IMR-90 (cell line): Measurements from ENCODE around the gene HSD17B10. TPM values are rescaled to one million over a fixed set of nuclear protein-coding genes. Genes with fewer than 3 reads are reported as not detected.

Experiments
- ATAC-seq: fragments of 200-7000 bp; cut with Tn5 transposase; 2 replicates; pipeline ENCODE4 v1.9.1; 2020; ENCODE audit warnings: low read depth, mild to moderate bottlenecking, moderate library complexity
- BruUV-seq: library from RNA; stranded (reverse); fragments of 400-500 nt; replicated peaks from 2 replicates; lab custom pipeline; 2021; lab: Mats Ljungman, UMichigan
- CTCF ChIA-PET: fragments of 300-600 bp; formaldehyde crosslinking; extraction: SDS; loops from one replicate; lab custom pipeline; 2021; ENCODE audit warnings: antibody characterized with exemption; lab: Yijun Ruan, JAX
- POLR2A ChIA-PET: fragments of 300-600 bp; sonication (Branson Sonifier 250); formaldehyde crosslinking; loops from one replicate; lab custom pipeline; 2022; ENCODE audit warnings: antibody characterized with exemption; ENCODE audit not compliant: unreplicated experiment; lab: Charles Lee
- DNase-seq: peaks from one replicate; pipeline ENCODE4 v3.0.0; 2013
- H2AFZ ChIP-seq: replicated peaks from 2 replicates; pipeline ENCODE3; 2013; ENCODE audit warnings: low read length, mild to moderate bottlenecking; ENCODE audit not compliant: poor library complexity
- H2AK5ac ChIP-seq: 2 replicates; pipeline ENCODE4 v1.6.1; 2013; ENCODE audit warnings: low read depth, low read length, inconsistent platforms
- H2AK9ac ChIP-seq: replicated peaks from 2 replicates; pipeline ENCODE3; 2013; ENCODE audit warnings: mild to moderate bottlenecking, low read depth, low read length, moderate library complexity; ENCODE audit not compliant: poor library complexity
- H2BK120ac ChIP-seq: 2 replicates; pipeline ENCODE4 v1.6.1; 2013; ENCODE audit warnings: low read depth, low read length, inconsistent platforms
- H2BK15ac ChIP-seq: 3 replicates; pipeline ENCODE4 v1.6.1; 2013; ENCODE audit warnings: low read depth, low read length, inconsistent platforms
- H2BK20ac ChIP-seq: 2 replicates; pipeline ENCODE4 v1.6.1; 2013; ENCODE audit warnings: low read depth, mild to moderate bottlenecking, inconsistent platforms, low read length, moderate library complexity
- H2BK5ac ChIP-seq: 2 replicates; pipeline ENCODE4 v1.6.1; 2013; ENCODE audit warnings: mild to moderate bottlenecking, low read depth, low read length, inconsistent platforms; ENCODE audit not compliant: poor library complexity, severe bottlenecking
- H3K14ac ChIP-seq: replicated peaks from 2 replicates; pipeline ENCODE4 v1.6.1; 2013; ENCODE audit warnings: low read depth, low read length, inconsistent platforms
- H3K18ac ChIP-seq: 2 replicates; pipeline ENCODE4 v1.6.1; 2013; ENCODE audit warnings: low read depth, low read length, control low read depth
- H3K23ac ChIP-seq: 2 replicates; pipeline ENCODE4 v1.6.1; 2013; ENCODE audit warnings: low read depth, low read length, inconsistent platforms
- H3K27ac ChIP-seq: 2 replicates; pipeline ENCODE4 v1.5.1; 2013; ENCODE audit warnings: mild to moderate bottlenecking, control low read depth, low read length; ENCODE audit not compliant: insufficient read depth
- H3K27me3 ChIP-seq: 2 replicates; pipeline ENCODE4 v1.6.1; 2013; ENCODE audit warnings: low read length; ENCODE audit not compliant: control insufficient read depth, insufficient read depth
- H3K36me3 ChIP-seq: 2 replicates; pipeline ENCODE4 v1.6.1; 2013; ENCODE audit warnings: low read length, mixed read lengths; ENCODE audit not compliant: control insufficient read depth, insufficient read depth
- H3K4ac ChIP-seq: 2 replicates; pipeline ENCODE4 v1.6.1; 2013; ENCODE audit warnings: low read depth, low read length, inconsistent platforms
- H3K4me1 ChIP-seq: 2 replicates; pipeline ENCODE4 v1.6.1; 2013; ENCODE audit warnings: low read length, mixed read lengths; ENCODE audit not compliant: control insufficient read depth, insufficient read depth
- H3K4me2 ChIP-seq: 2 replicates; pipeline ENCODE4 v1.6.1; 2013; ENCODE audit warnings: low read depth, mild to moderate bottlenecking, control low read depth, low read length, moderate library complexity
- H3K4me3 ChIP-seq: 2 replicates; pipeline ENCODE4 v1.5.1; 2013; ENCODE audit warnings: low read depth, mild to moderate bottlenecking, control low read depth, low read length, moderate library complexity; ENCODE audit not compliant: insufficient read depth
- H3K56ac ChIP-seq: 2 replicates; pipeline ENCODE4 v1.6.1; 2013; ENCODE audit warnings: low read length, inconsistent platforms; ENCODE audit not compliant: insufficient read depth; ENCODE audit errors: extremely low read depth
- H3K79me1 ChIP-seq, 2 experiments: 2 replicates each; pipeline ENCODE4 v1.6.1; 2013; ENCODE audit warnings: low read length in 2 of 2, inconsistent platforms in 1 of 2, low read depth in 1 of 2
- H3K9ac ChIP-seq: 2 replicates; pipeline ENCODE4 v1.6.1; 2013; ENCODE audit warnings: low read depth, low read length, control low read depth
- H3K9me1 ChIP-seq: 2 replicates; pipeline ENCODE4 v1.6.1; 2013; ENCODE audit warnings: low read length, inconsistent platforms; ENCODE audit not compliant: insufficient read depth
- H3K9me3 ChIP-seq: 2 replicates; pipeline ENCODE4 v1.6.1; 2013; ENCODE audit warnings: low read length; ENCODE audit not compliant: control insufficient read depth, insufficient read depth
- H4K20me1 ChIP-seq: 2 replicates; pipeline ENCODE4 v1.6.1; 2013; ENCODE audit warnings: low read length, inconsistent platforms; ENCODE audit not compliant: insufficient read depth
- H4K5ac ChIP-seq: 2 replicates; pipeline ENCODE4 v1.6.1; 2013; ENCODE audit warnings: mild to moderate bottlenecking, low read depth, low read length, control low read depth
- H4K8ac ChIP-seq, 2 experiments: 2 replicates each; pipeline ENCODE4 v1.6.1; 2013; ENCODE audit warnings: low read depth in 2 of 2, low read length in 2 of 2, control low read depth in 1 of 2, inconsistent platforms in 1 of 2
- H4K91ac ChIP-seq: 2 replicates; pipeline ENCODE4 v1.6.1; 2013; ENCODE audit warnings: low read depth, low read length, inconsistent platforms; ENCODE audit not compliant: insufficient read depth
- BHLHE40 ChIP-seq: fragments of 150-350 bp; IDR thresholded peaks from 2 replicates; pipeline ENCODE4 v1.6.1; 2016; ENCODE audit warnings: mild to moderate bottlenecking, low read depth, low read length
- CEBPB ChIP-seq: IDR thresholded peaks from 2 replicates; pipeline ENCODE4 v1.6.1; 2012; ENCODE audit warnings: low read depth, low read length, improper control_type of control experiment
- CHD1 ChIP-seq: IDR thresholded peaks from 2 replicates; pipeline ENCODE4 v1.6.1; 2012; ENCODE audit warnings: low read depth, low read length, improper control_type of control experiment
- ELK1 ChIP-seq: fragments of 150-350 bp; IDR thresholded peaks from 2 replicates; pipeline ENCODE4 v1.6.1; 2016; ENCODE audit warnings: low read depth, mild to moderate bottlenecking, low read length, moderate library complexity, borderline replicate concordance
- FOS ChIP-seq: fragments of 150-350 bp; IDR thresholded peaks from 2 replicates; pipeline ENCODE4 v1.6.1; 2016; ENCODE audit warnings: low read depth, low read length
- MAFK ChIP-seq: IDR thresholded peaks from 2 replicates; pipeline ENCODE4 v1.6.1; 2012; ENCODE audit warnings: low read depth, low read length, improper control_type of control experiment
- MAZ ChIP-seq: IDR thresholded peaks from 2 replicates; pipeline ENCODE4 v1.6.1; 2012; ENCODE audit warnings: low read depth, mild to moderate bottlenecking, low read length, improper control_type of control experiment, moderate library complexity, borderline replicate concordance
- MXI1 ChIP-seq: IDR thresholded peaks from 2 replicates; pipeline ENCODE4 v1.6.1; 2012; ENCODE audit warnings: low read depth, mild to moderate bottlenecking, low read length, moderate library complexity, borderline replicate concordance
- NFE2L2 ChIP-seq: fragments of 150-350 bp; IDR thresholded peaks from 2 replicates; pipeline ENCODE4 v1.6.1; 2016; ENCODE audit warnings: low read depth, mild to moderate bottlenecking, low read length
- POLR2A ChIP-seq: IDR thresholded peaks from 2 replicates; pipeline ENCODE4 v1.6.1; 2012; ENCODE audit warnings: mild to moderate bottlenecking, low read depth, low read length
- RAD21 ChIP-seq: IDR thresholded peaks from 2 replicates; pipeline ENCODE4 v1.6.1; 2012; ENCODE audit warnings: low read length, improper control_type of control experiment
- RCOR1 ChIP-seq: IDR thresholded peaks from 2 replicates; pipeline ENCODE4 v1.6.1; 2012; ENCODE audit warnings: mild to moderate bottlenecking, low read length, improper control_type of control experiment; ENCODE audit not compliant: insufficient replicate concordance
- RFX5 ChIP-seq: IDR thresholded peaks from 2 replicates; pipeline ENCODE4 v1.8.0; 2012; ENCODE audit warnings: low read depth, mild to moderate bottlenecking, low read length, moderate library complexity
- SMC3 ChIP-seq: fragments of 150-350 bp; IDR thresholded peaks from 2 replicates; pipeline ENCODE4 v1.6.1; 2016; ENCODE audit warnings: low read depth, mild to moderate bottlenecking, antibody characterized with exemption, low read length, moderate library complexity
- USF2 ChIP-seq: fragments of 150-350 bp; IDR thresholded peaks from 2 replicates; pipeline ENCODE4 v1.6.1; 2017; ENCODE audit warnings: mild to moderate bottlenecking, antibody characterized with exemption, low read length, low read depth
- WGBS, 2 experiments: methylation state at CpG; one replicate each; pipeline versions ENCODE4 v1.1.5 to v1.1.7; 2013; ENCODE audit warnings: missing lambda C conversion rate in 2 of 2; ENCODE audit not compliant: insufficient read length in 1 of 2; ENCODE audit errors: extremely low coverage in 2 of 2; 5-methylcytosine and 5-hydroxymethylcytosine counted together
- dilution Hi-C: fragments of 300-500 bp; cut with HindIII; formaldehyde crosslinking; loops from one replicate; pipeline ENCODE4 v1.14.3; 2018; ENCODE audit warnings: low sequenced_read_pairs; ENCODE audit not compliant: unreplicated experiment
- in situ Hi-C: fragments of 300-500 bp; cut with MboI; formaldehyde crosslinking; loops from 3 replicates; pipeline ENCODE4 v1.14.3; 2019; ENCODE audit warnings: low sequenced_read_pairs, inconsistent platforms, mixed read lengths
- intact Hi-C: fragments of 100-400 bp; cut with micrococcal nuclease; formaldehyde crosslinking; loops from 2 replicates; pipeline ENCODE4 v1.10.0; 2022
- polyA plus RNA-seq, 3 experiments: library from polyadenylated mRNA; depleted of rRNA; stranded (reverse); fragments of >200 nt; gene quantifications; 2 replicates each; pipeline ENCODE4 v1.2.3, GENCODE V29; 2012; ENCODE audit warnings: low replicate concordance in 1 of 3
- total RNA-seq: library from RNA; depleted of rRNA; stranded (reverse); fragments of >200 nt; gene quantifications from 2 replicates; pipeline ENCODE4 v1.2.3, GENCODE V29; 2012
- TF ChIP-seq, protein P1 (sequence below): conservative IDR thresholded peaks from 2 replicates; pipeline ENCODE4 v1.5.1; 2012; ENCODE audit warnings: mild to moderate bottlenecking, low read depth, low read length, improper control_type of control experiment

Gene HSD17B10
- total and polyA plus RNA-seq, 2 of the 4 experiments (the other 2 are of a cell fraction): 99.8 to 118 TPM

- H3K18ac ChIP-seq: no peak overlapping the region
- 0% methylated on average over 1 of the region's 1 CpG; no CpG with 5 or more reads in 1 of the 2 experiments for WGBS, 2 experiments
These were observed 4.7 kb upstream of the HSD17B10 start for GRCh38 chrX:53438832-53439230.

More at GRCh38 chrX:53438832-53439230, 4.7 kb upstream of the HSD17B10 start:
- no peak overlapping the region for H3K4ac ChIP-seq
- no peak overlapping the region for H3K23ac ChIP-seq
- H3K9ac ChIP-seq: no peak overlapping the region
- no peak overlapping the region for H2AK9ac ChIP-seq
- no peak overlapping the region for H3K27ac ChIP-seq
- no peaks in the 10 kb centered on the region; a peak in 1 of 4 replicates for H3K79me1 ChIP-seq
- H4K8ac ChIP-seq: no peak overlapping the region
- H3K14ac ChIP-seq: no peak overlapping the region
- ChIA-PET POLR2A (no interaction called here), CTCF (no interaction called here)
- no peak overlapping the region for H2BK15ac ChIP-seq
- no peaks in the 10 kb centered on the region for H3K9me3 ChIP-seq
- dilution Hi-C loops (no loop called here), intact Hi-C loops (no loop called here), in situ Hi-C loops (no loop called here)
- no peak overlapping the region for H3K4me2 ChIP-seq
- H4K91ac ChIP-seq: no peak overlapping the region
- H3K27me3 ChIP-seq: peaks cover 16% of the 10 kb centered on the region
- no peak overlapping the region for H2AK5ac ChIP-seq
- H2BK5ac ChIP-seq: no peak overlapping the region
- BruUV-seq: no TSS peak
- H3K4me3 ChIP-seq: no peak overlapping the region
- TF ChIP-seq BHLHE40: no peak
- no peak for TF ChIP-seq CEBPB
- TF ChIP-seq CHD1: no peak
- TF ChIP-seq RFX5: no peak
- TF ChIP-seq MAFK: no peak
- no peak for TF ChIP-seq SMC3
- no peak for TF ChIP-seq RAD21
- TF ChIP-seq ELK1: no peak
- TF ChIP-seq MXI1: no peak
- TF ChIP-seq USF2: no peak
- TF ChIP-seq MAZ: no peak
- no peak for TF ChIP-seq POLR2A
- no peak for TF ChIP-seq NFE2L2
- TF ChIP-seq, protein P1, sequence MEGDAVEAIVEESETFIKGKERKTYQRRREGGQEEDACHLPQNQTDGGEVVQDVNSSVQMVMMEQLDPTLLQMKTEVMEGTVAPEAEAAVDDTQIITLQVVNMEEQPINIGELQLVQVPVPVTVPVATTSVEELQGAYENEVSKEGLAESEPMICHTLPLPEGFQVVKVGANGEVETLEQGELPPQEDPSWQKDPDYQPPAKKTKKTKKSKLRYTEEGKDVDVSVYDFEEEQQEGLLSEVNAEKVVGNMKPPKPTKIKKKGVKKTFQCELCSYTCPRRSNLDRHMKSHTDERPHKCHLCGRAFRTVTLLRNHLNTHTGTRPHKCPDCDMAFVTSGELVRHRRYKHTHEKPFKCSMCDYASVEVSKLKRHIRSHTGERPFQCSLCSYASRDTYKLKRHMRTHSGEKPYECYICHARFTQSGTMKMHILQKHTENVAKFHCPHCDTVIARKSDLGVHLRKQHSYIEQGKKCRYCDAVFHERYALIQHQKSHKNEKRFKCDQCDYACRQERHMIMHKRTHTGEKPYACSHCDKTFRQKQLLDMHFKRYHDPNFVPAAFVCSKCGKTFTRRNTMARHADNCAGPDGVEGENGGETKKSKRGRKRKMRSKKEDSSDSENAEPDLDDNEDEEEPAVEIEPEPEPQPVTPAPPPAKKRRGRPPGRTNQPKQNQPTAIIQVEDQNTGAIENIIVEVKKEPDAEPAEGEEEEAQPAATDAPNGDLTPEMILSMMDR: no peak
- no peak for TF ChIP-seq FOS
- TF ChIP-seq RCOR1: no peak
- H2BK120ac ChIP-seq: no peak overlapping the region
- H2AFZ ChIP-seq: no peak overlapping the region
- peaks cover 4% of the 10 kb centered on the region; the same call in 1 of the 2 replicates for H3K4me1 ChIP-seq
- DNase-seq (no peak), ATAC-seq (no peak)
- no peaks in the 10 kb centered on the region for H3K36me3 ChIP-seq
- no peaks in the 10 kb centered on the region for H4K20me1 ChIP-seq
- H3K9me1 ChIP-seq: peaks cover 4% of the 10 kb centered on the region; the same call in 1 of the 2 replicates
- H2BK20ac ChIP-seq: no peak overlapping the region
- no peak overlapping the region for H3K56ac ChIP-seq
- no peak overlapping the region for H4K5ac ChIP-seq
